ENCODE results near the gene FGF18. TPM values are rescaled to one million over a fixed set of nuclear protein-coding genes. Genes with fewer than 3 reads are reported as not detected.
"Not testable (repeated sequence)": the region's sequence is repeated elsewhere in the genome, so short reads cannot be mapped to it uniquely, and the experiment has no call there.

FGF18 gene
- total and polyA plus RNA-seq, 2 experiments from 2014 or later: 50.3 to 81.9 TPM

DNA sequence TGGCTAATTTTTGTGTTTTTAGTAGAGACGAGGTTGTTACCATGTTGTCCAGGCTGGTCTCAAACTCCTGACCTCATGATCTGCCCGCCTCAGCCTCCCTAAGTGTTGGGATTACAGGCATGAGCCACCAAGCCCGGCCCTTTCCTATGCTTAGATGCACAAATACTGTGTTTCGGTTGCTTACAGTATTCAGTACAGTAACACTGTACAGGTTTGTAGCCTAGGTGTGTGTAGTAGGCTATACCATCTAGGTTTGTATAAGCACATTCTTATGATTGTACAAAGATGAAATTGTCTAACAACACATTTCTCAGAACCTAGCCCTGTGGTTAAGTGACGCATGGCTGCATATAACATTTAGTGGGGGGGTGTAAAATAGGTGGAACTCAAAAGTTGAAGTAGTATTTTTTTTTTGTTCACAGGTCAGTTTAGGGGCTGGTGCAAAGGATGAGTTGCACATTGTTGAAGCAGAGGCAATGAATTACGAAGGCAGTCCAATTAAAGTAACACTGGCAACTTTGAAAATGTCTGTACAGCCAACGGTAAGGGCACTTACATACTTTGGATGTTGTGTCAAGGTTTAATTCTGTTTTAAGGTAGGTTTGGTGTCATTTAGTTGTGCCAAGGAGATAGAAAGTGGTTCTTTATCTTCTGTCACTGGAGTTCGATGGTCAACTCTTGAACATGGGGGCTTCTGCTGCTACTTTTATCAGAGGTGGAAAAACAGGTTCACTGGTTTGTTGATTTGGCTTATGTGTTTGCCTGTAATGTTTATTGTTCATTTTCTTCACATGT is 28.4 kb upstream of the FGF18 start:
- Histone ChIP-seq H3K36me3 (peaks cover 42% of the 10 kb centered on the region), H3K4me3 (peak overlapping the region; percentile 95), H3K9me3 (ENCODE audit: low read depth) (no peaks in the 10 kb centered on the region), H3K27ac (no peak overlapping the region), H3K27me3 (no peaks in the 10 kb centered on the region), H3K4me1 (ENCODE audit: low read depth) (peaks cover 26% of the 10 kb centered on the region)
- no peak for DNase-seq (ENCODE audit: low read depth in 1 of 2, low spot score in 1 of 2)
- no peak for TF ChIP-seq CTCF (IDR thresholded peaks at IDR 0.05; ENCODE audit: low read depth, low read length)

DNA sequence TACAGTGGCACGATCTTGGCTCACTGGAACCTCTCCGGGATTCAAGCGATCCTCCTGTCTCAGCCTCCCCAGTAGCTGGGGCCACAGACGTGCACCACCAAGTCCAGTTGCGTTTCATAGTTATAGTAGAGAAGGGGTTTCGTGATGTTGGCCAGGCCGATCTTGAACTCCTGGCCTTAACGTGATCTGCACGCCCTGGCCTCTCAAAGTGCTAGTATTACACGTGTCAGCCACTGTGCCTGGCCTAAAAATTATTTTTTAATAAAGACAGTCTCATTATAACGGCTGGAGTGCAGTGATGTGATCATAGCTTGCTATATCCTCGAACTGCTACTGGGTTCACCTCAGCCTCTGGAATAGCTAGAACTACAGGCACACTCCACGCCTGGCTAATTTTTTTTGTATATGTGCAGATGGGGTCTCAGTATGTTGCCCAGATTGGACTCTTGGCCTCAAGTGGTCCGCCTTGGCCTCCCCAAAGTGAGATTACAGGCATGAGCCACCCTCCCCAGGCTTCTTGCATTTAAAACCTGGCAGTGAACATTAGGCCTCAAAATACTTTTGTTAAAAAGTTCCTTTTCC is 27.4 kb upstream of the FGF18 start:
- Histone ChIP-seq H3K27me3 (no peaks in the 10 kb centered on the region), H3K9me3 (ENCODE audit: low read depth) (no peaks in the 10 kb centered on the region), H3K4me3 (no peak overlapping the region), H3K36me3 (peaks cover 52% of the 10 kb centered on the region), H3K4me1 (ENCODE audit: low read depth) (peaks cover 22% of the 10 kb centered on the region), H3K27ac (no peak overlapping the region)
- no peak for DNase-seq (ENCODE audit: low read depth in 1 of 2, low spot score in 1 of 2)
- no peak for TF ChIP-seq CTCF (IDR thresholded peaks at IDR 0.05; ENCODE audit: low read depth, low read length)

GRCh38 chr5:171392585-171393159 is 26.8 kb upstream of the FGF18 start:
- no peak for DNase-seq (ENCODE audit: low read depth in 1 of 2, low spot score in 1 of 2)
- Histone ChIP-seq H3K4me1 (ENCODE audit: low read depth) (peaks cover 22% of the 10 kb centered on the region), H3K4me3 (no peak overlapping the region), H3K27me3 (no peaks in the 10 kb centered on the region), H3K36me3 (peaks cover 55% of the 10 kb centered on the region), H3K27ac (no peak overlapping the region), H3K9me3 (ENCODE audit: low read depth) (no peaks in the 10 kb centered on the region)
- no peak for TF ChIP-seq CTCF (IDR thresholded peaks at IDR 0.05; ENCODE audit: low read depth, low read length)

GRCh38 chr5:171395042-171395441 is 24.4 kb upstream of the FGF18 start:
- Histone ChIP-seq H3K36me3 (peaks cover 71% of the 10 kb centered on the region), H3K27ac (no peak overlapping the region), H3K27me3 (no peaks in the 10 kb centered on the region), H3K4me1 (ENCODE audit: low read depth) (peaks cover 15% of the 10 kb centered on the region), H3K4me3 (no peak overlapping the region), H3K9me3 (ENCODE audit: low read depth) (no peaks in the 10 kb centered on the region)
- TF ChIP-seq CTCF (IDR thresholded peaks at IDR 0.05; ENCODE audit: low read depth, low read length): no peak
- no peak for DNase-seq (ENCODE audit: low read depth in 1 of 2, low spot score in 1 of 2)

- not testable (repeated sequence) for H3K9me3 ChIP-seq (ENCODE audit: low read depth); H3K4me3 ChIP-seq; H3K27ac ChIP-seq; H3K4me1 ChIP-seq (ENCODE audit: low read depth); DNase-seq (ENCODE audit: low read depth in 1 of 2, low spot score in 1 of 2); H3K27me3 ChIP-seq
- H3K36me3 ChIP-seq: peaks cover 82% of the 10 kb centered on the region
These were observed 22.9 kb upstream of the FGF18 start for GRCh38 chr5:171396583-171396982.

DNA sequence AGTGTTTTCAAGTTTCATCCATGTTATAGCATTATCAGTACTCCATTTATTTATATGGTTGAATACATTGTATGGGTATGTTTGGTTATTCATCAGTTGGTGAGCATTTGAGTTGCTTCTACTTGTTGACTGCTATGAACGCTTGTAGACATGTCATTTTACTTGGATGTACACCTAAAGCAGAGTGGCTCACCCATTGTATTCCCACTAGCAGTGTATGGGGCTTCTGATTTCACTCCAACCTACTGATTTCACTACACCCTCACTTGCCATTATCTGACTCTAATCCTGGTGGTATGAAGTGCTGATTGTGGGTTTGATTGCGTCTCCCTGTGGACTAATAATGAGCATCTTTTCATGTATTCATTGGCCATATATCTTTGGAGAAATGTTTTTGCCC is 22.3 kb upstream of the FGF18 start:
- H3K9me3 ChIP-seq (ENCODE audit: low read depth): no peaks in the 10 kb centered on the region
- H3K4me1 ChIP-seq (ENCODE audit: low read depth): no peaks in the 10 kb centered on the region
- TF ChIP-seq CTCF (IDR thresholded peaks at IDR 0.05; ENCODE audit: low read depth, low read length): no peak
- H3K36me3 ChIP-seq: peaks cover 79% of the 10 kb centered on the region
- no peak overlapping the region for H3K27ac ChIP-seq
- DNase-seq (ENCODE audit: low read depth in 1 of 2, low spot score in 1 of 2): no peak
- no peaks in the 10 kb centered on the region for H3K27me3 ChIP-seq
- no peak overlapping the region for H3K4me3 ChIP-seq

Data from cardiac muscle cell (in vitro differentiated cells and primary cell).